HG02759 (cell line): Measurements from ENCODE around the gene GRIK3.

ENCODE experiments used
- ATAC-seq: cut with Tn5 transposase; IDR thresholded peaks from one replicate; pipeline ENCODE4 v1.9.1; 2021; ENCODE audit warnings: mild to moderate bottlenecking, moderate library complexity; ENCODE audit not compliant: unreplicated experiment

GRIK3 gene

DNA sequence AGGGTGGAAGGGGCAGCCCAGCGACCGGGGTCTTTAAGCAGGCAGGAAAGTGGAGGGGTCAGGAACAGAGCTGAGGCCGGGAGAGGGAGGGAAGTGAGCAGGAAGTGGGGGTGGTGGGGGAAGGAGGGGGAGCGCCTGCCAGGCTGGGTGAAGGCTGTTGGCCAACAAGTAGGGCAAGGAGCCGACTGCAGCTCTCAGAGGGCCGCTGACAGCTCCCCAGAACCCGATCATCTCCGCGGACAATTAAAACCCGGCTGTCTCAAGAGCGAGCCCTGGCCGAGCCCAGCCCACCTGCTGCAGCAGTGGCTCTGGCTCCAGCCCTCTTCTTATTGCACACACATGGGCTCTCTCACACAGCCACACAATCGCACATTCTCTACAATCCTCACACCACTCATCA, 51.6 kb downstream of the GRIK3 start:
- ATAC-seq: no peak

- ATAC-seq: no peak
These were observed 52.3 kb downstream of the GRIK3 start for GRCh38 chr1:36981771-36982622.

DNA sequence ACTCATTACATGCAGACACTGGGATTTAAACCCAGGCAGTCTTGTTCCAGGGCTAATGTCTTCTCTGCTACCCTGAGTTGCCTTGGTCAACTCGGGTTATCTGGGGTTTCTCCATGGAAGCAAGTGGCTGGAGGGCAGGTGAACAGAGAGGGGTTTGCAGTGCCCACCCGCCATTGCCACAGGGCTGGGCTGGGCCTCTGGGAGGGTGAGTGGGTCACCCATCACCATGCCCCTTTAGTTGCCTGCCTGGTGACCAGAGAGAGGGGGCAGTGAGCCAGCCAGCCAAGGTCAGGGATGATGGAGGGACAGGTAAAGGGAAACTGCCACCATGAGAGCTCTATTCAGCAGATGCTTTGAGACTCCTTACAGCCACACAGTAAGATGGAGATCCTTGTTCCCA, 53.2 kb downstream of the GRIK3 start:
- ATAC-seq: no peak

GRCh38 chr1:36977731-36978406, 56.4 kb downstream of the GRIK3 start:
- no peak for ATAC-seq

DNA sequence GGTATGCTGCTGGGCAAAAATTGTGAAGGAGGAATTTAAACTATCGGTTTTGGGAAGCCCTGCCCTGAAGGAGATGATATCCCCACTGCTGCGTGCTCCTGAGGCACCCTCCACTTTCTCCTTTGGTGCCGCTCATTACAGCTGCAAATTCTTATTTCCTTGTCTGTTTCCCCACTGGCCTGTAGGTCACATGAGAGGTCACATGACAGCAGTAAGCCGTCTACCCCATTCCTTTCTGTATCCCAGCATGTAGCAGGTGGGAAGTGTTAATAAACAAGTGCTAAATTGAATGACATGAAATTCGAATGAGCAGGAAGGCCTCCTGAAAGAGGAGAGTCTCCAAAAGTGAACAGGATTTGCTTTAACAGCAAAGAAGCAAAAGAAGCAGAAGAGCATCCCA, 58.7 kb downstream of the GRIK3 start:
- ATAC-seq: no peak

DNA sequence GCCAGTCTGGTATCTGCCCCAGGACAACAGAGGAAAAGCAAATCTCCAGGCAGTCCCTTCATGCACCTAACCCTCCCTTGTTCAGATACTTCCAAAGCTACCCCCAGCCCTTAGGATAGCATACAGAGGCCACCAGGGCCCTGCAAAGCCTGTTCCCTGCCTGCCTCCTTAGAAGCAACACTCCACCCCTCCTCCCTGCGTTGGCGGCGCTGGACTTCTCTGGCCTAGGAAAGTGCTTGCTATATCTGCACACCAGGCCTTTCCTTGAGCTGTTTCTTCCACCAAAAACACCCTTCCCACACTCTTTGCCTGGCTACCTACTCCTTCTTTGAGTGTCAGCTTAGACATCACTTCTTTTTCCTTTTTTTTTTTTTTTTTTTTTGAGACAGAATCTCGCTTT, 61.3 kb downstream of the GRIK3 start:
- ATAC-seq: no peak

GRCh38 chr1:36971852-36972618, 62.3 kb downstream of the GRIK3 start:
- no peak for ATAC-seq

DNA sequence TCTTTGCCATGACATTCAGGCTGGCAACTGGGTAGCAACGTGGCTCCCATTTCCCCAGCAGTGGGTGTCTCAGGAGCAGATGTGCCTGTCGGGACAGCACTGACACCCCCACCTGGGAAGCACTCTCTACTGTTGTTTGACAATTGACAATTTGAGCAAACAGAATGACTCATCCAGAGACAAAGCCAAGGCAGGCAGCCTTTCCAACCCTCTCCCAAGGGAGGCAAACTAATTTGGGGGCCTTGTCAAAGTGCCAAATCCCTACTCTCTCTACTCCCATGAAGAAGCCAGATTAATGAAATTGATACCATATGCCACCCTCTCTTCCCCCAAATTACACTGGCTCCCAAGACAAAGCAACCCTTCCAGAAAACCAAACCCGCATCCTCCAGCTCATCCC, 65.6 kb downstream of the GRIK3 start:
- ATAC-seq: no peak

- ATAC-seq: no peak
These were observed 68.1 kb downstream of the GRIK3 start for GRCh38 chr1:36966242-36966641.

GRCh38 chr1:36965275-36966159, 68.8 kb downstream of the GRIK3 start:
- ATAC-seq: no peak

- no peak for ATAC-seq
These were observed 69.5 kb downstream of the GRIK3 start for GRCh38 chr1:36964830-36965229.

DNA sequence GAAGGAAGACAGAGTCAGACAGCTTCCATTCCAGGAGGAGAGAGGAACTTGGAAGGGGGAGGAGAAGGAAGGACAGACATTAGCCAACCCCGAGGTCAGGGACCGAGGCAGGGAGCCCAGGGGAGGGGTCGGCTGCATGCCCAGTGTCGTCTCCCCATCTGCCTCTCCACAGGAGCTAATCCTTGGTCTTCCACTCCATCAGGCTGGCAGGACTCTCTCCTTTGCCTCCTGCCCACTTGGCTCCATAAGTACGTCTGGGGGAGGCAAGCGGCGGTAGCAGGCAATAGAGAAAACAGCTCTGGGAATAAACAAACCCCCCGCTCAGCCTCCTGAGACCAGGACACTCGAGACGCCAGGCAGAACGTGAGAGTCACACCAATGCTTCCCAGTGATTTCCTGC, 71.3 kb downstream of the GRIK3 start:
- no peak for ATAC-seq

DNA sequence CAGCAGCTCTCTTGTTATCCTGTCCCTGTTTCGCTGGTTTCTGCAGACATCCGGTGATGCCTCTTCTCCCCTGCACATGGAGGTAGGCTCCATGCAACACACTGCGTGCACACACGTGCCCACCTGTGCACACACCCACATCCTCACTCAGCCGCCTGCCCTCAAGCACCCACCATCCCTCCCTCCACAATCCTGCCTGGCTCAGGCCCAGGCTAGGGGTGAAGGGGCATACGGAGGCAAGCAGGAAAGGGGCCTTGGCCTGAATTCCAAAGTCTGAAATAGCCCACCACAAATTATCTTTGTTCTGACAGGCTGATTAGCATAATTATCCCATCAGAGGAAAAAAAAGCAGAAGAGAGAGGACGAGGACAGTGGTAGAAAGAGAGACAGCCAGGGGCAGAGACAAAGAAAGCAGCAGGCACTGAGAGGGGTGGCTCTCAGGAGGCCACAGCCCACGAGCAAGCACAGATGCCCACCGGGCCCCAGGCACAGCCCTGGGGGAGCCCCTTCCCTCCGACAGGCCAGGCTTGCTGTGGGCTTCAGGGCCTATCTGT, 73.2 kb downstream of the GRIK3 start:
- ATAC-seq: no peak

- ATAC-seq: no peak
These were observed 77.7 kb downstream of the GRIK3 start for GRCh38 chr1:36956570-36956969.

- no peak for ATAC-seq
These were observed 79.3 kb downstream of the GRIK3 start for GRCh38 chr1:36955016-36955415.

GRCh38 chr1:36953061-36953460, 81.3 kb downstream of the GRIK3 start:
- no peak for ATAC-seq

- ATAC-seq: no peak
These were observed 82.6 kb downstream of the GRIK3 start for GRCh38 chr1:36951761-36952160.

DNA sequence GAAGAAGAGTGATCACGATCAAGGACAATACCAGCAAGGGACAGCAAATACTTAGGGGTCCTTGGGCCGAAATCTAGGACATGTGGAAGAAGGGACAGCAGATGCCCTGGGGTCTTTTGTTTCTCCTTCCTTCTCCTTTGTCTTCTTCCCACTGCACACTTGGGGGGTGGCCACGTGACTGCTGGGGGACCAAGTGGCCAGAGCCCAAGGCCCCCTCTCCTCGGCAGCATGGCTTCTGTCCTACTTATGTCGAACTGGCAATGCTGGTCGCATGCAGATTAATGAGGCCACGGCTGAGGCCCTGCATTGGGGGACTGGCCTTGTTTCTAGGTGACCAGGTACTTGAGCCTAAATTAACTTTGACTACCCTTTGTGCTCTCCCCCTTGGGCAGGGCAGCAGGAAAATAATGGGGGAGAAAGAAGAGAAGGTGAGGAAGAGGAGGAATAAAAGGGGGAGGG, 83.0 kb downstream of the GRIK3 start:
- ATAC-seq: no peak

DNA sequence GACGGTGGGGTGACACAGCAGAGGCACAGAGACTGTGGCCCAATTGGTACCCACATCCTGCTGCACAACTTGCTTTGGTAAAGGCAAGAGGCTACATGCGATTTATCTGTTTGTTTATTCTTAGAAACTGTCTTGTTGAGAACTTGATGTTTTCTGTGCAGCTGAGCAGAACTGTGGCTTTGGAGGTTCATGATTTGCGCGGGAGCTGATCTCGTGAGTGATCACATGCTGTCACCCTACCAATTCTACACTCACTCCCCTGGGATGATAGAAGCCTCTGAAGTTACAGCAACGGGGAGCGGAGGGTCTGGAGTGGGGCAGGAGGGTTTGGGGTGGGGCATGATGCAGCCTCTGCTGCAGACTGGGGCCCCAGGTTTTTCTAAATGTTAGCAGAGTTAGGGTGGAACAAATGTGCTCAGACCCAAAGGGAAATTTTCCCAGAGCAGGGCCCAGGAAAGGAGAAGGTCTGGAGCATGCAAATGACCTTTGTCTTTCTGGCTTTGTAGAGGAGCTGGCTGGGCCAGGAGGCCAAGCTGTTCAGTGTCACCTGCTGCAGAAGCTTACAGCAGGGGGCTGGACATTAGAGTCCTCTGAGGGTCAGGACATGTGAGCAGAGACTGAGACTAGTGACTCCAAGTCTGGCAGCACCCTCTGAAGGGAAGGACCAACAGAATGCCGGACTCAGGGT, 83.6 kb downstream of the GRIK3 start:
- no peak for ATAC-seq

- ATAC-seq: no peak
These were observed 85.7 kb downstream of the GRIK3 start for GRCh38 chr1:36948606-36949005.
